Measurements from ENCODE around the gene ALKBH3. TPM values are rescaled to one million over a fixed set of nuclear protein-coding genes. Genes with fewer than 3 reads are reported as not detected.

The ALKBH3 gene
- total and polyA plus RNA-seq, 2 donors (not counting 3 experiments of a cell fraction or from before 2014, with no cell fraction given), result 28.0 to 34.7 TPM

DNA sequence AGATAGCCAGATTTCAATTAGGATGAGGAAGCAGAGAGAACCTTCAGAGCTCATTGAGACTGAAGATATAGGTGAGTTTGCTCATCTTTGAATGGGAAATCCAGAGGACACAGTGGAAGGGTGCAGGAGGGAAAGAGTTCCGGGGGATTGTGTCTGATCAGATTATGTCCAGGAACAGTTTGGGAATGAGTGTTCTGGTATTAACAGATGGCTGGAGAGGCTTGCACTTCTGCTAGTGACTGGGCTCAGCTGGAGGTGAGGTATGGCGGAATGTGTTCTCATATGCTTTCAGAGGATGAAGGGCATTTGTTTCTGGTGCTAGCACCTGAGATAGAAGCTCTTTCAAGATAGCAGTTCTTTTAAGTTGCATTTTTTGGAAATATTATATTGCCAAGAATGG is 27.6 kb downstream of the ALKBH3 start:
- no TSS peak for BruUV-seq (replicated peaks)
- no peak overlapping the region for H3K4me2 ChIP-seq (ENCODE audit: insufficient read depth, low read length)
- H3K27me3 ChIP-seq (ENCODE audit: control insufficient read depth in 2 of 2, insufficient read depth in 2 of 2, low read length in 2 of 2), result no peaks in the 10 kb centered on the region
- H4K20me1 ChIP-seq (replicated peaks; ENCODE audit: control insufficient read depth, extremely low read depth, insufficient read depth, low read length), result no peaks in the 10 kb centered on the region
- H3K4me3 ChIP-seq (replicated peaks in 1 of 3; ENCODE audit: insufficient read depth in 1 of 3, low read depth in 1 of 3, low read length in 3 of 3), result no peak overlapping the region
- ChIA-PET POLR2A (no interaction called here), CTCF (interaction anchor here (1.5 to 2.6 kb wide), 4 partner anchors 10 to 37 kb away, joined by 5 to 12 read pairs (median 6); no protein-coding TSS in a partner anchor)
- no peak for DNase-seq (ENCODE audit: low read depth, low spot score)
- no peak overlapping the region for H3K27ac ChIP-seq (ENCODE audit: insufficient read depth, low read depth, low read length)
- H3K4me1 ChIP-seq (ENCODE audit: control insufficient read depth, extremely low read depth, insufficient read depth, low read length), result peaks cover 16% of the 10 kb centered on the region
- H2AFZ ChIP-seq (ENCODE audit: low read depth, low read length), result no peak overlapping the region
- H3K9me3 ChIP-seq (replicated peaks; ENCODE audit: control insufficient read depth, insufficient read depth, low read length), result no peaks in the 10 kb centered on the region
- intact Hi-C loops (cut with micrococcal nuclease) (no loop called here), dilution Hi-C loops (cut with MboI; ENCODE audit: extremely low pct_ligation_motif_present, low sequenced_read_pairs) (no loop called here)
- no peak for FAIRE-seq
- H3K79me2 ChIP-seq (ENCODE audit: control insufficient read depth, insufficient read depth, low read length), result no peaks in the 10 kb centered on the region
- TF ChIP-seq JUN (IDR thresholded peaks at IDR 0.05; ENCODE audit: borderline replicate concordance, insufficient read depth, insufficient read length, low read depth), result no peak
- TF ChIP-seq, protein P1, sequence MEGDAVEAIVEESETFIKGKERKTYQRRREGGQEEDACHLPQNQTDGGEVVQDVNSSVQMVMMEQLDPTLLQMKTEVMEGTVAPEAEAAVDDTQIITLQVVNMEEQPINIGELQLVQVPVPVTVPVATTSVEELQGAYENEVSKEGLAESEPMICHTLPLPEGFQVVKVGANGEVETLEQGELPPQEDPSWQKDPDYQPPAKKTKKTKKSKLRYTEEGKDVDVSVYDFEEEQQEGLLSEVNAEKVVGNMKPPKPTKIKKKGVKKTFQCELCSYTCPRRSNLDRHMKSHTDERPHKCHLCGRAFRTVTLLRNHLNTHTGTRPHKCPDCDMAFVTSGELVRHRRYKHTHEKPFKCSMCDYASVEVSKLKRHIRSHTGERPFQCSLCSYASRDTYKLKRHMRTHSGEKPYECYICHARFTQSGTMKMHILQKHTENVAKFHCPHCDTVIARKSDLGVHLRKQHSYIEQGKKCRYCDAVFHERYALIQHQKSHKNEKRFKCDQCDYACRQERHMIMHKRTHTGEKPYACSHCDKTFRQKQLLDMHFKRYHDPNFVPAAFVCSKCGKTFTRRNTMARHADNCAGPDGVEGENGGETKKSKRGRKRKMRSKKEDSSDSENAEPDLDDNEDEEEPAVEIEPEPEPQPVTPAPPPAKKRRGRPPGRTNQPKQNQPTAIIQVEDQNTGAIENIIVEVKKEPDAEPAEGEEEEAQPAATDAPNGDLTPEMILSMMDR (IDR thresholded peaks at IDR 0.05; ENCODE audit: extremely low read depth in 1 of 2, insufficient read depth in 1 of 2, low read depth in 1 of 2, low read length in 2 of 2), result no peak
- no peak for TF ChIP-seq MYC (IDR thresholded peaks at IDR 0.05; ENCODE audit: low read depth, low read length)
- TF ChIP-seq FOS (IDR thresholded peaks at IDR 0.05; ENCODE audit: borderline replicate concordance, insufficient read depth, low read length), result no peak
- TF ChIP-seq POLR2A (IDR thresholded peaks at IDR 0.05; ENCODE audit: low read depth, low read length), result no peak
- no peak for TF ChIP-seq POLR2AphosphoS5 (IDR thresholded peaks at IDR 0.05; ENCODE audit: insufficient read depth, low read depth, low read length)
- H3K9me1 ChIP-seq (replicated peaks; ENCODE audit: control insufficient read depth, extremely low read depth, insufficient read depth, low read length), result no peaks in the 10 kb centered on the region
- no peak overlapping the region for H3K9ac ChIP-seq (replicated peaks; ENCODE audit: extremely low read depth, insufficient read depth, low read length)
- H3K36me3 ChIP-seq (ENCODE audit: control insufficient read depth in 2 of 2, extremely low read depth in 1 of 2, insufficient read depth in 2 of 2, low read length in 2 of 2), result no peaks in the 10 kb centered on the region

GRCh38 chr11:43908683-43909082 is 28.1 kb downstream of the ALKBH3 start:
- Histone ChIP-seq H3K9ac (replicated peaks; ENCODE audit: extremely low read depth, insufficient read depth, low read length) (no peak overlapping the region), H4K20me1 (replicated peaks; ENCODE audit: control insufficient read depth, extremely low read depth, insufficient read depth, low read length) (no peaks in the 10 kb centered on the region), H3K9me3 (replicated peaks; ENCODE audit: control insufficient read depth, insufficient read depth, low read length) (no peaks in the 10 kb centered on the region), H3K4me2 (ENCODE audit: insufficient read depth, low read length) (no peak overlapping the region), H3K27ac (ENCODE audit: insufficient read depth, low read depth, low read length) (no peak overlapping the region), H3K27me3 (ENCODE audit: control insufficient read depth in 2 of 2, insufficient read depth in 2 of 2, low read length in 2 of 2) (no peaks in the 10 kb centered on the region), H2AFZ (ENCODE audit: low read depth, low read length) (no peak overlapping the region), H3K4me3 (replicated peaks in 1 of 3; ENCODE audit: insufficient read depth in 1 of 3, low read depth in 1 of 3, low read length in 3 of 3) (no peak overlapping the region), H3K36me3 (ENCODE audit: control insufficient read depth in 2 of 2, extremely low read depth in 1 of 2, insufficient read depth in 2 of 2, low read length in 2 of 2) (peaks cover 0 to 2% of the 10 kb centered on the region in 2 experiments), H3K9me1 (replicated peaks; ENCODE audit: control insufficient read depth, extremely low read depth, insufficient read depth, low read length) (no peaks in the 10 kb centered on the region), H3K79me2 (ENCODE audit: control insufficient read depth, insufficient read depth, low read length) (no peaks in the 10 kb centered on the region), H3K4me1 (ENCODE audit: control insufficient read depth, extremely low read depth, insufficient read depth, low read length) (peaks cover 16% of the 10 kb centered on the region)
- intact Hi-C loops (cut with micrococcal nuclease) (no loop called here), dilution Hi-C loops (cut with MboI; ENCODE audit: extremely low pct_ligation_motif_present, low sequenced_read_pairs) (no loop called here)
- POLR2A ChIA-PET, result interaction anchor here (0.9 kb wide), 1 partner anchor 36 kb away, joined by 3 read pairs; no protein-coding TSS in a partner anchor
- CTCF ChIA-PET, result interaction anchor here (1.5 to 2.6 kb wide), 4 partner anchors 10 to 36 kb away, joined by 5 to 12 read pairs (median 6); no protein-coding TSS in a partner anchor
- no TSS peak for BruUV-seq (replicated peaks)
- TF ChIP-seq POLR2A (IDR thresholded peaks at IDR 0.05; ENCODE audit: low read depth, low read length) (no peak), POLR2AphosphoS5 (IDR thresholded peaks at IDR 0.05; ENCODE audit: insufficient read depth, low read depth, low read length) (no peak), EZH2 (IDR thresholded peaks at IDR 0.05; ENCODE audit: borderline replicate concordance, low read depth, low read length, severe bottlenecking) (no peak), JUN (IDR thresholded peaks at IDR 0.05; ENCODE audit: borderline replicate concordance, insufficient read depth, insufficient read length, low read depth) (no peak), MAX (IDR thresholded peaks at IDR 0.05; ENCODE audit: insufficient read depth, insufficient read length) (no peak)
- TF ChIP-seq, protein P1 (IDR thresholded peaks at IDR 0.05; ENCODE audit: extremely low read depth in 1 of 2, insufficient read depth in 1 of 2, low read depth in 1 of 2, low read length in 2 of 2), result no peak
- FAIRE-seq, result no peak
- DNase-seq (ENCODE audit: low read depth, low spot score), result no peak

Measured in endothelial cell of umbilical vein (primary cell).